Endometrial microvascular endothelial cells (primary cell): ENCODE data around the gene HAUS5. TPM values are rescaled to one million over a fixed set of nuclear protein-coding genes. Genes with fewer than 3 reads are reported as not detected.

ENCODE experiments used
- in situ Hi-C: cut with HindIII; loops from 2 replicates; pipeline ENCODE4 v1.10.0; 2017; ENCODE audit warnings: low sequenced_read_pairs, low pct_unique_long_range_greater_than_20kb; ENCODE audit errors: inconsistent ontology term
- total RNA-seq: library from RNA; depleted of rRNA; stranded (reverse); fragments of >200 nt; gene quantifications from one replicate; pipeline ENCODE4 v1.2.3, GENCODE V29; 2015; ENCODE audit errors: inconsistent ontology term

HAUS5 gene
- total RNA-seq, 1 donor from 2014 or later = 20.8 TPM

DNA sequence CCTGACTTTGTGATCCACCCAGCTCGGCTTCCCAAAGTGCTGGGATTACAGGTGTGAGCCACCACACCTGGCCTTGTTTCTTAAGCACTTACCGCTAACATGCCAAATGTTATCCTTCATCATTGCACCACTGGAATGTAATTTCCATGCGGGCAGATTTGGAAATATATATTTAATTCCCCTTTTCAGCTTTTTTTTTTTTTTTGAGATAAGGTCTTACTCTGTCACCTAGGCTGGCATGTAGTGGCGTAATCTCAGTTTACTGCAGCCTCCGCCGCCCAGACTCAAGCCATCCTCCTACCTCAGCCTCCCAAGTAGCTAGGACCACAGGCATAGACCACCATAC lies 49.4 kb downstream of the HAUS5 start:
- in situ Hi-C loops = no loop called here

DNA sequence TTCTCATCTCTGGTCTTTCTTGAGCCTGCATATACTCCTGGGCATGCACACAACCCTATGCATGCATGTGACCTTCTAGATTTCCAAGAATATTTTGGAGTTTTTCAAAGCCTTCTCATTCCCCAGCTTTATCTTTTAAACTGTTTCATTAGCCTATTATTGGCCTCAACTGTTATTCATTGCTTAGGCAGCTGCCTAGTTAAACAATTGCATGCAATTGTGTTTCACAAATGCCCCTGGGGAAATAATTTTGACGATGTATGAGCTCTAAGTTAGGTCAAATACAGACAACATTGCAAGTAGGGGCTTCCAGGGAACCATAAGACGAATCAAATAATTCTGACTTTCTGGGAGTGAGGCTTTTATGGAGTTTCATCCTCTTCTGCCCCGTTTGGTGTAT lies 51.4 kb downstream of the HAUS5 start:
- in situ Hi-C loops = no loop called here

GRCh38 chr19:35665157-35665556 lies 52.6 kb downstream of the HAUS5 start:
- in situ Hi-C loops = no loop called here

- in situ Hi-C loops = no loop called here
These were observed 53.1 kb downstream of the HAUS5 start for GRCh38 chr19:35665604-35666003.

- in situ Hi-C loops = no loop called here
These were observed 53.8 kb downstream of the HAUS5 start, which contains the start of gene UPK1A for GRCh38 chr19:35666251-35666913. Gene UPK1A, plus strand, starts transcription at chr19:35666517. Its CDS starts 296 bp downstream, at chr19:35666813.

DNA sequence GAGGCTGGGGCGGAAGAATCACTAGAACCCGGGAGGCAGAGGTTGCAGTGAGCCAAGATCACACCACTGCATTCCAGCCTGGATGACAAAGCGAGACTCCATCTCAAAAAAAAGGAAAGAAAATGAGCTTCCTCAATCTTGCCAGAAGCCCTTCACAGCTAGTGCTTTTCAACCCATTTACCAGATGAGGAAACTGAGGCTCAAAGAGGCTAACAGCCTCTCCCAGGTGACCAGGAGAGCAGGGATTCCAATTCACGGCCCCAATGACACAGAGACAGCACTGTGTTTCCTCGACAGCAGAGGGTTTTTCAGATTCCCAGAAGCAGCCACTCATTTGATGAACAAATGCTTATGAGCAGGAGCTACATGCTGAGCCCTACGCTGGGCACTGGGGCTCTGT lies 57.0 kb downstream of the HAUS5 start:
- in situ Hi-C loops = no loop called here

- in situ Hi-C loops = no loop called here
These were observed 57.4 kb downstream of the HAUS5 start for GRCh38 chr19:35669974-35670373.

- in situ Hi-C loops = no loop called here
These were observed 58.2 kb downstream of the HAUS5 start for GRCh38 chr19:35670686-35671085.

DNA sequence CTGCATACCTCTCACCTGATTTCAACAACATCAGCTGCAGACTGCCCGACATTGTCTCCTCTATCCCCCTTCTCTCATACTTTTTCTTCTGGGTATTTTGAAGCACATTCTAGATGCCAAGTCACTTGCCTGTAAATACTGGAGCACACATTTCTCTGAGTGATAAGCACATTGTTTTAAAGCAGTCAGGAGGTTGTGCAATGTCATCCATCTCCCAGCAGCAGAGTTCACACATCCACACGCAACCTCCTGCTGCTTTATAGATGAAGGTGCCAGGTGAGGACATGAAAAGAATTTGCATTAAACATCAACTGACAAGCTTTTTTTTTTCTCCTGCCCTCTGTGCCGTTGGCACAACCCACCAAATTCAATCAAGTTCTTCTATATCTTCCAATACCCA lies 59.3 kb downstream of the HAUS5 start:
- in situ Hi-C loops = no loop called here

DNA sequence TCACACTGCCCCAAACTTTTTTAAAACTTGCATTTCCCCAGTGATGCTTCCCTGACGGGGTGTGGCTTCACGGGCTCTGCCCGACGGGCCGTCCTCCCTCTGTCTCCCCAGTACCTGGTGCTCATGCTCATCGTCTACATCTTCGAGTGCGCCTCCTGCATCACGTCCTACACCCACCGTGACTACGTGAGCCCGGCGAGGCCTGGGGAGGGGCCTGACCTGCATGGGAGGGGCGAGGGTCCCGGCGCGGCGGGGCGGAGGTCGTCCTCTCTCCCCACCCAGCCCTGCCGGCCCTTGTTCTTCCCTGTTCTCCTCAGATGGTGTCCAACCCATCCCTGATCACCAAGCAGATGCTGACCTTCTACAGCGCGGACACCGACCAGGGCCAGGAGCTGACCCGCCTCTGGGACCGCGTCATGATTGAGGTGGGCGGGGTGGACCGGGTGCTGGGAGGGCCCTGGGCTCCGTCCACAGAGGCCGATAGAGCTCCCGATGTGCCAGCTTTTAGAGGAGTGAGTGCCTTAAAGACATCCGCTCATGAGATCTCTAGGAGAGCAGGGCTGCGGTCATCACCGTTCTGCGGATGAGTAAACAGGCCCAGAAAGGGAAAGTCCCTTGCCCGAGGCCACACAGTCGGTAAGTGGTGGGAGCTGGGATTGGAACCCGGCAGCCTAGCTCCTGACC lies 60.7 kb downstream of the HAUS5 start:
- in situ Hi-C loops = no loop called here

Other genes starting within 250 kb of the HAUS5 start
- gene GPR42, start 241.7 kb upstream of the HAUS5 start, total RNA-seq = not detected
- gene FFAR2, start 164.5 kb upstream of the HAUS5 start, total RNA-seq = not detected
- not detected for gene KRTDAP, start 122.3 kb upstream of the HAUS5 start, total RNA-seq
- not detected for gene DMKN, start 99.1 kb upstream of the HAUS5 start, total RNA-seq
- gene SBSN, start 84.4 kb upstream of the HAUS5 start, total RNA-seq = not detected
- not detected for gene GAPDHS, start 79.3 kb upstream of the HAUS5 start, total RNA-seq
- 87.1 TPM for gene TMEM147, start 67.1 kb upstream of the HAUS5 start, total RNA-seq
- gene ATP4A, start 49.1 kb upstream of the HAUS5 start, total RNA-seq = not detected
- gene PMIS2, start 26.6 kb upstream of the HAUS5 start, total RNA-seq = not detected
- 84.6 TPM for gene RBM42, start 16.3 kb downstream of the HAUS5 start, total RNA-seq
- not detected for gene ETV2, start 29.0 kb downstream of the HAUS5 start, total RNA-seq
- gene COX6B1, start 35.6 kb downstream of the HAUS5 start, total RNA-seq = 610 TPM
- not detected for gene UPK1A, start 53.8 kb downstream of the HAUS5 start, total RNA-seq
- gene ZBTB32, start 91.8 kb downstream of the HAUS5 start, total RNA-seq = not detected
- 11.1 TPM for gene KMT2B, start 105.3 kb downstream of the HAUS5 start, total RNA-seq
- 2.0 TPM for gene IGFLR1, start 129.7 kb downstream of the HAUS5 start, total RNA-seq
- gene U2AF1L4, start 132.7 kb downstream of the HAUS5 start, total RNA-seq = 7.4 TPM
- 36.0 TPM for gene PSENEN, start 132.9 kb downstream of the HAUS5 start, total RNA-seq
- 13.1 TPM for gene LIN37, start 135.8 kb downstream of the HAUS5 start, total RNA-seq
- gene HSPB6, start 144.3 kb downstream of the HAUS5 start, total RNA-seq = not detected
- gene PROSER3, start 145.4 kb downstream of the HAUS5 start, total RNA-seq = 7.2 TPM
- 0.19 TPM for gene ARHGAP33, start 162.8 kb downstream of the HAUS5 start, total RNA-seq
- gene PRODH2, start 200.1 kb downstream of the HAUS5 start, total RNA-seq = not detected
- gene NPHS1, start 239.8 kb downstream of the HAUS5 start, total RNA-seq = not detected
- not detected for gene KIRREL2, start 244.2 kb downstream of the HAUS5 start, total RNA-seq